GM12878 (cell line): ENCODE measurements around the gene DCLRE1C. TPM values are rescaled to one million over a fixed set of nuclear protein-coding genes. Genes with fewer than 3 reads are reported as not detected.
A peak's percentile ranks its signal among the peaks of the same experiment; 100 is the strongest.
"Not testable (repeated sequence)": the region's sequence is repeated elsewhere in the genome, so short reads cannot be mapped to it uniquely, and the experiment has no call there.

Source experiments
- ATAC-seq: fragments of 200-7000 bp; cut with Tn5 transposase; 3 replicates; pipeline ENCODE4 v1.9.1; 2020; ENCODE audit warnings: mild to moderate bottlenecking, moderate library complexity
- BruUV-seq: library from RNA; stranded (reverse); fragments of 400-500 nt; replicated peaks from 2 replicates; lab custom pipeline; 2021; lab: Mats Ljungman, UMichigan
- CTCF ChIA-PET: fragments of 300-600 bp; sonication (Branson Sonifier 250); formaldehyde crosslinking; extraction: SDS; loops from one replicate; lab custom pipeline; 2021; ENCODE audit warnings: inconsistent platforms; lab: Yijun Ruan, JAX
- POLR2A ChIA-PET: fragments of 350-600 bp; formaldehyde crosslinking; extraction: SDS; loops from one replicate; lab custom pipeline; 2021; ENCODE audit warnings: inconsistent platforms; lab: Charles Lee
- RAD21 ChIA-PET: fragments of 300-600 bp; sonication (Branson Sonifier 250); formaldehyde crosslinking; loops from one replicate; lab custom pipeline; 2023; ENCODE audit warnings: antibody characterized with exemption; ENCODE audit not compliant: unreplicated experiment; lab: Charles Lee
- SMC1A ChIA-PET: fragments of 300-600 bp; sonication (Branson Sonifier 250); formaldehyde crosslinking; loops from one replicate; lab custom pipeline; 2023; ENCODE audit not compliant: unreplicated experiment, uncharacterized antibody; lab: Charles Lee
- DNase-seq: peaks from one replicate; pipeline ENCODE4 v3.0.0-alpha.2; 2011; ENCODE audit warnings: low read depth, low spot score
- FAIRE-seq: peaks from 3 replicates; lab custom pipeline; 2011; peaks lifted over from hg19 to GRCh38; lab: Jason Lieb, UNC
- H2AFZ ChIP-seq: 2 replicates; pipeline ENCODE4 v1.6.0; 2011; ENCODE audit warnings: low read depth, low read length, control low read depth; ENCODE audit not compliant: control insufficient read depth
- H3K27ac ChIP-seq: 2 replicates; pipeline ENCODE4 v1.5.1; 2011; ENCODE audit warnings: control low read depth; ENCODE audit not compliant: control insufficient read depth, insufficient read depth
- H3K27me3 ChIP-seq, 2 experiments: replicated peaks in 1 of 2; 2 replicates each; pipeline versions ENCODE4 v1.6.0 to v1.6.1; 2011; ENCODE audit warnings: low read length in 1 of 2; ENCODE audit not compliant: control insufficient read depth in 2 of 2, insufficient read depth in 2 of 2
- H3K36me3 ChIP-seq, 2 experiments: 2 replicates each; pipeline ENCODE4 v1.5.1; 2011; ENCODE audit warnings: low read length in 1 of 2; ENCODE audit not compliant: control insufficient read depth in 2 of 2, insufficient read depth in 2 of 2
- H3K4me1 ChIP-seq: 2 replicates; pipeline ENCODE4 v1.6.1; 2011; ENCODE audit warnings: mild to moderate bottlenecking, low read length, moderate library complexity, mixed read lengths; ENCODE audit not compliant: control insufficient read depth, insufficient read depth
- H3K4me2 ChIP-seq: 2 replicates; pipeline ENCODE4 v1.6.0; 2011; ENCODE audit warnings: control low read depth; ENCODE audit not compliant: control insufficient read depth, insufficient read depth
- H3K4me3 ChIP-seq: fragments of 200-600 bp; sonication (generic); 2 replicates; pipeline ENCODE4 v1.5.1; 2016
- H3K79me2 ChIP-seq: 2 replicates; pipeline ENCODE4 v1.6.0; 2011; ENCODE audit warnings: low read length; ENCODE audit not compliant: control insufficient read depth, insufficient read depth
- H3K9ac ChIP-seq: 2 replicates; pipeline ENCODE4 v1.8.0; 2011; ENCODE audit warnings: low read length, control low read depth, mixed read lengths; ENCODE audit not compliant: control insufficient read depth, insufficient read depth
- H3K9me3 ChIP-seq: replicated peaks from 3 replicates; pipeline ENCODE4 v1.5.1; 2011; ENCODE audit warnings: mild to moderate bottlenecking, low read length; ENCODE audit not compliant: control insufficient read depth, insufficient read depth
- H4K20me1 ChIP-seq: 2 replicates; pipeline ENCODE4 v1.6.0; 2011; ENCODE audit not compliant: control insufficient read depth, insufficient read depth
- ATF7 ChIP-seq: fragments of 450-650 bp; IDR thresholded peaks from 2 replicates; pipeline ENCODE4 v1.6.1; 2016; ENCODE audit warnings: low read depth, mild to moderate bottlenecking
- BHLHE40 ChIP-seq, 2 experiments: fragments of 450-650 bp in 1 of 2; IDR thresholded peaks; 2 replicates each; pipeline ENCODE4 v1.6.1; 2011 to 2017; ENCODE audit warnings: low read depth in 2 of 2, borderline replicate concordance in 1 of 2, improper control_type of control experiment in 1 of 2, low read length in 1 of 2, mild to moderate bottlenecking in 1 of 2
- DPF2 ChIP-seq: fragments of 450-650 bp; IDR thresholded peaks from 2 replicates; pipeline ENCODE4 v1.6.1; 2017; ENCODE audit warnings: mild to moderate bottlenecking
- EED ChIP-seq: sonication (generic); IDR thresholded peaks from 2 replicates; pipeline ENCODE4 v1.6.1; 2016; ENCODE audit warnings: antibody characterized with exemption, low read depth
- ETV6 ChIP-seq, 2 experiments: fragments of 450-650 bp in 1 of 2; IDR thresholded peaks in 1 of 2; conservative IDR thresholded peaks in 1 of 2; 2 replicates each; pipeline ENCODE4 v1.6.1; 2014; ENCODE audit warnings: antibody characterized with exemption in 1 of 2, borderline replicate concordance in 1 of 2, low read depth in 1 of 2, mild to moderate bottlenecking in 1 of 2, moderate library complexity in 1 of 2
- IKZF1 ChIP-seq: fragments of 450-650 bp; conservative IDR thresholded peaks from 2 replicates; pipeline ENCODE4 v1.6.1; 2017; ENCODE audit warnings: antibody characterized with exemption, mild to moderate bottlenecking
- IKZF2 ChIP-seq, 2 experiments: fragments of 450-650 bp; IDR thresholded peaks; 2 replicates each; pipeline ENCODE4 v1.6.1; 2017; ENCODE audit warnings: mild to moderate bottlenecking in 2 of 2, moderate library complexity in 2 of 2
- IRF4 ChIP-seq: IDR thresholded peaks from 2 replicates; pipeline ENCODE4 v1.6.1; 2011; ENCODE audit warnings: low read depth, low read length
- RUNX3 ChIP-seq: IDR thresholded peaks from 2 replicates; pipeline ENCODE4 v1.6.1; 2012; ENCODE audit warnings: low read length, inconsistent platforms
- SPI1 ChIP-seq: IDR thresholded peaks from 2 replicates; pipeline ENCODE4 v1.6.1; 2011; ENCODE audit warnings: low read depth, mild to moderate bottlenecking, low read length, moderate library complexity, borderline replicate concordance; ENCODE audit not compliant: insufficient read depth
- TCF12 ChIP-seq: IDR thresholded peaks from 2 replicates; pipeline ENCODE4 v1.6.1; 2011; ENCODE audit warnings: low read depth, mild to moderate bottlenecking, low read length
- WGBS: methylation state at CpG from one replicate; pipeline ENCODE4 v1.1.6; 2016; ENCODE audit warnings: low lambda C conversion rate; ENCODE audit not compliant: insufficient replicate concordance, insufficient coverage; ENCODE audit errors: missing lambda C conversion rate; 5-methylcytosine and 5-hydroxymethylcytosine counted together
- in situ Hi-C: fragments of 300-500 bp; cut with MboI; formaldehyde crosslinking; loops from 9 replicates; pipeline ENCODE4 v1.14.3; 2018; ENCODE audit warnings: mixed read lengths
- intact Hi-C: fragments of 100-400 bp; cut with micrococcal nuclease; formaldehyde crosslinking; loops from one replicate; pipeline ENCODE4 v1.14.2; 2022; ENCODE audit not compliant: unreplicated experiment
- polyA plus RNA-seq, 11 experiments: library from polyadenylated mRNA; depleted of rRNA in 4 of 11; unstranded in 6 of 11; stranded (reverse) in 5 of 11; fragments of >200 nt; fragmentation: Nextera tagmentation in 4 of 11; fragmentation: Illumina TruSeq in 1 of 11; extraction: Ambion mirVana in 4 of 11; extraction: Trizol in 1 of 11; gene quantifications; 1 replicate in 1 of 11; 2 replicates in 10 of 11; pipeline versions ENCODE4 v1.2.1 to v1.2.3, GENCODE V29; 2011 to 2016; ENCODE audit warnings: inconsistent platforms in 2 of 11, missing spikeins in 2 of 11, low read depth in 1 of 11
- total RNA-seq, 4 experiments: library from RNA; depleted of rRNA in 3 of 4; stranded (reverse); fragments of >200 nt in 3 of 4; fragmentation: Illumina TruSeq in 1 of 4; extraction: Trizol in 1 of 4; gene quantifications; 2 replicates each; pipeline versions ENCODE4 v1.2.1 to v1.2.3, GENCODE V29; 2013 to 2021
- TF ChIP-seq, protein P1 (sequence below): fragments of 450-650 bp; IDR thresholded peaks from 2 replicates; pipeline ENCODE4 v1.6.1; 2017; ENCODE audit warnings: mild to moderate bottlenecking, moderate library complexity

The DCLRE1C gene
- total and polyA plus RNA-seq, 10 of the 15 experiments (the other 5 are each of a cell fraction or from before 2014, with no cell fraction given): 15.7 to 43.4 (median 26.0) TPM

DNA sequence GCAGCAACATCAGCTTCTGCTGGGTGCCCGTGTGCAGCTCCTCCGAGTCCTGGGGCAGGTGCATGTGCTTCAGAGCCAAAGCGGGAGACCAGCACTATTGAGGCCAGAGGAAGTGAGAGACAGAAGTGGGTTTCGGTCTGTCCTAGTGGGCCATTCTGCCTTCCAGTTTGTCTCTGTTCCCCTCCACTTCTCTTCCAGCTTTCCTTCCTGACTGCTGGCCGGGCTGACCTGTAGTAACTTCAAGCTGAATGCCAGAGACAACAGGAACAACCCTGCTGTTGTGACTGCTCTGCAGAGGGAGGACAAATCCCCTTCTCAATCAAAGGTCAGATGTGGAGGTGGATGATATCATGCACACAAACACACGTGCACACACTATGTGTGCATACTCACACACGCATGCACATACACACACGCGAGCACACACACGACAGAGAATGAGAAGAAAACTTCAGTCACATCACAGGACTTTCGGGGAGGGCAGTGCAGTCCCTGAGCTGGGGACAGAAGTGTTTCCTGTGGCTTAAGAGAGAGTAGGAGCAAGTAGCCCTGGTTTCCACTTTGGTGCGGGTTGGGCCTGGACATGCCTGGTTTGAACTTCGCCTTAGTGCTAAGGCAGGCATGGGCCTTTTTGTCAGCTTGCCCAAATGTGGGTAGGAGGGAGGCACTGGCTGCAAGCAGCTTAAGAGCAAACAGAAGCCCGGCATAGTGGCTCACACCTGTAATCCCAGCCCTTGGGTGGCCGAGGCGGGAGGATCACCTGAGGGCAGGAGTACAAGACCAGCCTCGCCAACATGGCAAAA, 11.5 kb downstream of the DCLRE1C start:
- POLR2A ChIA-PET: not testable (repeated sequence)
- ChIA-PET CTCF (interaction anchor here (0.6 to 0.8 kb wide), 2 partner anchors 8 to 11 kb away, joined by 3 read pairs; no protein-coding TSS in a partner anchor), SMC1A (interaction anchor here (0.8 kb wide), 1 partner anchor 12 kb away, joined by 3 read pairs; no protein-coding TSS in a partner anchor)

More for the DNA sequence above, 11.5 kb downstream of the DCLRE1C start:
- intact Hi-C loops, H3K9me3 ChIP-seq, in situ Hi-C loops, BruUV-seq, H3K9ac ChIP-seq, H4K20me1 ChIP-seq, H3K4me3 ChIP-seq, H3K27me3 ChIP-seq, DNase-seq, H2AFZ ChIP-seq, H3K79me2 ChIP-seq, RAD21 ChIA-PET: not testable (repeated sequence)
- WGBS: 92% methylated on average over 15 of the region's 17 CpGs
- Histone ChIP-seq H3K36me3 (peaks cover 5 to 24% of the 10 kb centered on the region in 2 experiments), H3K4me1 (peaks cover 10% of the 10 kb centered on the region; the same call in 1 of the 2 replicates), H3K27ac (peak overlapping the region; percentile 37; the same call in 1 of the 2 replicates), H3K4me2 (0 out of 2 replicates have a peak overlapping the region, but pooled peaks have one; percentile 4)
- TF ChIP-seq IRF4 (0 out of 2 replicates have a peak, but pooled peaks have one; percentile 14), ETV6 (conservative IDR thresholded peaks at IDR 0.05 in 1 of 2, IDR thresholded peaks at IDR 0.05 in 1 of 2; ENCODE audit: borderline replicate concordance in 1 of 2, low read depth in 1 of 2) (peak in 1 of 2 experiments; percentile 41; a peak in 1 of 4 replicates), DPF2 (peak; percentile 65; the same call in 1 of the 2 replicates), IKZF2 (IDR thresholded peaks at IDR 0.05) (peak; percentile 29 to 51; a peak in 1 of 4 replicates), ATF7 (peak; percentile 18; the same call in 1 of the 2 replicates), RUNX3 (peak; percentile 28; the same call in 1 of the 2 replicates), BHLHE40 (IDR thresholded peaks at IDR 0.05; ENCODE audit: borderline replicate concordance in 1 of 2, low read depth in 2 of 2, low read length in 1 of 2) (peak in 1 of 2 experiments; percentile 71; a peak in 1 of 4 replicates), TCF12 (0 out of 2 replicates have a peak, but pooled peaks have one; percentile 27), IKZF1 (peak; percentile 47; the same call in 1 of the 2 replicates), SPI1 (peak; percentile 85), EED (peak; percentile 53; the same call in 1 of the 2 replicates)
- TF ChIP-seq, protein P1, sequence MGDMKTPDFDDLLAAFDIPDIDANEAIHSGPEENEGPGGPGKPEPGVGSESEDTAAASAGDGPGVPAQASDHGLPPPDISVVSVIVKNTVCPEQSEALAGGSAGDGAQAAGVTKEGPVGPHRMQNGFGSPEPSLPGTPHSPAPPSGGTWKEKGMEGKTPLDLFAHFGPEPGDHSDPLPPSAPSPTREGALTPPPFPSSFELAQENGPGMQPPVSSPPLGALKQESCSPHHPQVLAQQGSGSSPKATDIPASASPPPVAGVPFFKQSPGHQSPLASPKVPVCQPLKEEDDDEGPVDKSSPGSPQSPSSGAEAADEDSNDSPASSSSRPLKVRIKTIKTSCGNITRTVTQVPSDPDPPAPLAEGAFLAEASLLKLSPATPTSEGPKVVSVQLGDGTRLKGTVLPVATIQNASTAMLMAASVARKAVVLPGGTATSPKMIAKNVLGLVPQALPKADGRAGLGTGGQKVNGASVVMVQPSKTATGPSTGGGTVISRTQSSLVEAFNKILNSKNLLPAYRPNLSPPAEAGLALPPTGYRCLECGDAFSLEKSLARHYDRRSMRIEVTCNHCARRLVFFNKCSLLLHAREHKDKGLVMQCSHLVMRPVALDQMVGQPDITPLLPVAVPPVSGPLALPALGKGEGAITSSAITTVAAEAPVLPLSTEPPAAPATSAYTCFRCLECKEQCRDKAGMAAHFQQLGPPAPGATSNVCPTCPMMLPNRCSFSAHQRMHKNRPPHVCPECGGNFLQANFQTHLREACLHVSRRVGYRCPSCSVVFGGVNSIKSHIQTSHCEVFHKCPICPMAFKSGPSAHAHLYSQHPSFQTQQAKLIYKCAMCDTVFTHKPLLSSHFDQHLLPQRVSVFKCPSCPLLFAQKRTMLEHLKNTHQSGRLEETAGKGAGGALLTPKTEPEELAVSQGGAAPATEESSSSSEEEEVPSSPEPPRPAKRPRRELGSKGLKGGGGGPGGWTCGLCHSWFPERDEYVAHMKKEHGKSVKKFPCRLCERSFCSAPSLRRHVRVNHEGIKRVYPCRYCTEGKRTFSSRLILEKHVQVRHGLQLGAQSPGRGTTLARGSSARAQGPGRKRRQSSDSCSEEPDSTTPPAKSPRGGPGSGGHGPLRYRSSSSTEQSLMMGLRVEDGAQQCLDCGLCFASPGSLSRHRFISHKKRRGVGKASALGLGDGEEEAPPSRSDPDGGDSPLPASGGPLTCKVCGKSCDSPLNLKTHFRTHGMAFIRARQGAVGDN: peak; percentile 54
- ATAC-seq: peak; percentile 94
- FAIRE-seq: peak; percentile 49
